UCSD-AML1 (cell line): ENCODE results near the gene MCF2L.
"Not testable (repeated sequence)": the region's sequence is repeated elsewhere in the genome, so short reads cannot be mapped to it uniquely, and the experiment has no call there.

Experiments
- DNase-seq: peaks from one replicate; lab custom pipeline; 2025; ENCODE audit not compliant: unreplicated experiment; lab: John Stamatoyannopoulos, UW

Gene MCF2L, protein sequence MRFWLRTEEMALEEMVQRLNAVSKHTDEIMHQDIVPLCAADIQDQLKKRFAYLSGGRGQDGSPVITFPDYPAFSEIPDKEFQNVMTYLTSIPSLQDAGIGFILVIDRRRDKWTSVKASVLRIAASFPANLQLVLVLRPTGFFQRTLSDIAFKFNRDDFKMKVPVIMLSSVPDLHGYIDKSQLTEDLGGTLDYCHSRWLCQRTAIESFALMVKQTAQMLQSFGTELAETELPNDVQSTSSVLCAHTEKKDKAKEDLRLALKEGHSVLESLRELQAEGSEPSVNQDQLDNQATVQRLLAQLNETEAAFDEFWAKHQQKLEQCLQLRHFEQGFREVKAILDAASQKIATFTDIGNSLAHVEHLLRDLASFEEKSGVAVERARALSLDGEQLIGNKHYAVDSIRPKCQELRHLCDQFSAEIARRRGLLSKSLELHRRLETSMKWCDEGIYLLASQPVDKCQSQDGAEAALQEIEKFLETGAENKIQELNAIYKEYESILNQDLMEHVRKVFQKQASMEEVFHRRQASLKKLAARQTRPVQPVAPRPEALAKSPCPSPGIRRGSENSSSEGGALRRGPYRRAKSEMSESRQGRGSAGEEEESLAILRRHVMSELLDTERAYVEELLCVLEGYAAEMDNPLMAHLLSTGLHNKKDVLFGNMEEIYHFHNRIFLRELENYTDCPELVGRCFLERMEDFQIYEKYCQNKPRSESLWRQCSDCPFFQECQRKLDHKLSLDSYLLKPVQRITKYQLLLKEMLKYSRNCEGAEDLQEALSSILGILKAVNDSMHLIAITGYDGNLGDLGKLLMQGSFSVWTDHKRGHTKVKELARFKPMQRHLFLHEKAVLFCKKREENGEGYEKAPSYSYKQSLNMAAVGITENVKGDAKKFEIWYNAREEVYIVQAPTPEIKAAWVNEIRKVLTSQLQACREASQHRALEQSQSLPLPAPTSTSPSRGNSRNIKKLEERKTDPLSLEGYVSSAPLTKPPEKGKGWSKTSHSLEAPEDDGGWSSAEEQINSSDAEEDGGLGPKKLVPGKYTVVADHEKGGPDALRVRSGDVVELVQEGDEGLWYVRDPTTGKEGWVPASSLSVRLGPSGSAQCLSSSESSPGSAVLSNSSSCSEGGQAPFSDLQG

DNA sequence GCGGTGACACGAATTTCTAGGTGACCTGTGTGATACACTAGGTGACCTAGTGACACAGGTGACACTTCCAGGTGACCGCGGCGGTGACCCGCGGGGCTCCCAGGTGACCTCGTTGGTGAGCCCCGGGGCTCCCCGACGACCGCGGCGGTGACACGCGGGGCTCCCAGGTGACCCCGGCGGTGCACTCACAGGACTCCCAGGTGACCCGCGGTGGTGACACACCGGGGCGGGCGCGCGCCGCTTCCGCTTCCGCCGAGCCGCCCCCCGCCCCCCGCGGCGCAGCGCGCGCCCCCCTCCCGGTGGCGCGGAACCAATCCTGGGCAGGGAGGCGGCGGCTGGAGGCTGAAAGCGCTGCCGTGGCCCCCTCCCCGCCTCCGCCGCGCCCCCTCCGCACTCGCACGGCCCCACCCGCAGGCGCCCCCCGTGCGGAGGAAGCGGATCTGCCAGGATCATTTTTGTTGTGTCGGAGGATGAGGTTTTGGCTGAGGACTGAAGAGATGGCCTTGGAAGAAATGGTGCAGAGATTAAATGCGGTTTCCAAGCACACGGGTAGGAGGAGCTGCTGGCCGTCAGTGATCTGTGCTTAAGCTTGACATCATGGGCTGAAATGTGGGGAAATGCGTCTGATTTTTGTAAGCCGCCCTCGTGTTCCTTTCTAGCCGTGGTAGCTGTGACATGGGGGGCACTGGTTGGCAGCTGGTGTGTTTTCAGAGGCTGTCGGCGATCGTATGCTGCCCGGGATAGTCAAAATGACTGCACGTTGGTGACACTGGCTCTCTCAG lies at the start of gene MCF2L:
MCF2L (plus strand) TSS at position 305 of the 782 bp plus-strand sequence; CDS start at position 471, 166 bp downstream.
- DNase-seq: no peak

DNA sequence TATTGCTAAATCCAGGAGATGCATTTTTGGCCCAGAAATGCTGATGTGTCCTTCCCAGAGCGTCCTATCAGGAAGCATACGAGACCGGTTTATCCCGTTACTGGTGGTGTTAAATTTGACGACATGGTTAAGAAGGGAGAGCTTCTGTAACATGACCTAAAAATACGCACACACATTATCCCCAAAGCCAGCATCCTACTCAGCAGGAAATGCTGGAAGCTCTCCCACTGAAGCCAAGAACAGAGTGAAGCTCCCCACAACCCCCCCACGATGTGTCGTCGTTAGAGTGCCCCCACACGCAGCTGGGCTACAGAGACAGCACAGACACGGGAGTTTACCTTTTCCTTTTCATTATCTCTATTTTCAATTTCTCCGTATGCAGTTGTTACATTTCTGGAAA lies 45.1 kb upstream of the MCF2L start:
- DNase-seq: no peak

DNA sequence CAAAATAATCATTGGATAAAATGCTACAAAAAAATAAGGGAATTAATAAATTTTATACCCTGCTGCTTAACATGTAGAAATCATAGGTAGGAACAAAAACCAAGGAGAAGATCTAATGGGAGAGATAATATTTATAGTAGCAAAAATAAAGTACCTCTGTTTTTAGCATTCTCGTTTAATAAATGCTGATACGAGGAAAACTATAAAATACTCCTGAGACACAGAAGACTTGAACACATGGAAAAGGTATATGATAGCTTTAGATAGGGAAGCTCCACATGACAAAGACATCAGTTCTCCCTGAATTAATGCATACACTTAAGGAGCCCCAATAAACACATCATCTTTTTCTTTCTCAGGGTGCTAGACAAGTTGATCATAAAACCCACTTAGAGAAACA lies 44.6 kb upstream of the MCF2L start:
- no peak for DNase-seq

DNA sequence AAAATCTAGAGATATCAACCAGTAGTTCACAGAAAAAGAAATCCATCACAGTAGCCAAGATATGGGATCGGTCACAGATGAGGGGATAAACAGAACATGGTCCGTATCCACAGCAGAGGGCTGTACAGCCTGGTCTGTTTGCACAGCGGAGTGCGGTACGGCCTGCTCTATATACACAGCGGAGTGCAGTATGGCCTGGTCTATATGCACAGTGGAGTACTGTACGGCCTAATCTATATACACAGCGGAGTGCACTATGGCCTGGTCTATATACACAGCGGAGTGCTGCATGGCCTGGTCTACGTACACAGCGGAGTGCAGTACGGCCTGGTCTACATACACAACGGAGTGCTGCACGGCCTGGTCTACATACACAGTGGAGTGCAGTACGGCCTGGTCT lies 43.0 kb upstream of the MCF2L start:
- no peak for DNase-seq

DNA sequence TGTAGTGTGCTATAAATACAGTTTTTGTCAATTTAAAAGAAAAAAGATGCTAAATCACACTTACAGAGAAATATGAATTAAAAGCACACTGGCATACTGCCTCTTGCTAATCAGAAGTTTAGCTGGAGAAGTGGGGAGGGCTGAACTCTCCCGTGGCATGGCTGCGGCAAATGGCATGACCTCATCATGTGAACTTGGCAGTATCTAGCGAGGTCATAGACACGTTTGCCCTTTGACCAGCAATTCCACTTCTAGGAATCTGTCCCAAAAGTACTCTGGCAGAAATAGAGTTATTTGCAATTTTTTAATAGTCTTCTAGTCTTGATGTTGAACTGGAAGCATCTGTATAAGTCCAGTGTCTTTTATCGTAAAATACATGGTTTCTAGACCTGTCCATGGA lies 42.0 kb upstream of the MCF2L start:
- DNase-seq: no peak

DNA sequence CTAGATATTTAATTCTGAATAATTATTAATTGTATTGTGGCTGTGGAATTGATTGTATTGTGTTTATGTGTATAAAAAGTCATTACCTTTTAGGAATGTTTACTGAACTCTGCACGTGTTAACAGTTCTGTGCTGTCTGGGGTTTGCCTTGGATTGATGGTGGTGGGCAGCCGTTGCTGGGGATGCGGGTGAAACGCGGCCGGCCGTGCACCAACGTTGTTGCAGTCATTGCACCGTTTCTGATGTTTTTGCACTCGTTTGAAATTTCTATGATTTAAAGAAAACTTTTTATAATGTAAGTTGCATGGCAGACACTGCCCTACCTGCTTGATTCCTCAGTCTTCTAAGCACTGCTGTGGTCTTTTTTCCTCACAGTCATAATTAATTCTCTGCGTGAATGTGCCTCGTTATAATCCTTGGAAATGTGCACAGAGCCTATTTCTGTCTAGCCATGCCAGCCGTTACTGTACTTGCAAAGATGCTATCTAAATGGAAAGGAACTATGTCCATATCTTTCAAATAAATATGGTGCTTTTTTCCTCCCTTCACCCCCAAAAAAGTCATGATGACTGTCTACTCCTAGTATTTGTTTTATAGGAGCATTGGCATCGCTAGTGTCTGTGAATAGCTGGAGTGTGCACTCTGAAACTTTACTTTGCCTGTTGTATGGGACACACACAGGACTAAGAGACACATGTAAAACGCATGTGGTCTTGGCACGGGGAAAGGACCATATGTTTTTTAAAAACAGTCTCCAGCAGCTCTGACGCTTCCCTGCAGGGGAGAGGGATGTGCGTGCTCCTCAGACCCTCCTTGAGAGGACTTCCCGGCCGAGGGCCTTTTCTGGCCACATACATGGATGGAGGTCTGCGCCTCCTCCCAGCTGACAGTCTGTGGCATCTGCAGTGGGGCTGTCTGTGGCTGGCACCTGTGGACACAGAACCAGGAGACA lies 40.7 kb upstream of the MCF2L start:
- DNase-seq: no peak

DNA sequence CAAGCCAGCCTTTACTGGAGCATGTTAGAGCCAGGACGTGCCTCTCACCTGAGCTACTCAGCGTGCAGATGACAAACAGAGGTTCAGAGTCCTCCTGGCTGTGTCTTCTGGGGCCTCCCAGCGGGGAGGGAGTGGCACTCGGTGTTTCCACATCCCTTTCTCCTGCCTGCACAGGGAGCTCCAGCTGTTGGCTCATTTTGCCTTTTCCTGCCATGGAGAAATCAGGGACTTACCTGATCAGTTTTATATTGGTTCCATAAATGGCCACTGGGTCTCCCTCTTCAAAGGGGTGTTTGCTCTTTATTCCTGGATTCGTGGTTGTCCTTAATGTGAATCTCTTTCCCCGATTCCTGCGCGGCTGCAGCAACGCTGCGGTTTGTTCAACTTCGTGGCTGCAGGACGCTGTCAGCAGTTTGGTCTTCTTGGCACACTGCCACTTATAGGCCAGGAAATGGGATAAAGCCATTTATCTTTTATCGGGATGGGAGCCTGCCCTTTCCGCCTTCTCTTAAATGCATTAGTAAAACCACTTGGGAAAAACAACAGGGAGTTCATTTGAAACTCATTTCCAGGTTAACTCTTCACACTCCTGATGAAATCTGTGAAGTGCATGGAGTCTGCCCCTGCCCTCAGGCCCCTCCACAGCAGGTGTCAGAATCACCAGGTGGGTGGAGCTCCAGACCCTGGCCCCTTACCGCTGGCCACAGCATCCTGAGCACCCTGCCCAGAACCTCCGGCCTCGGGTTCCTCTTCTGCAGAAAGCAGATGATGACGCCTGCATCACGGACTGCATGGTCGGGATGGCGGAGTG lies 39.8 kb upstream of the MCF2L start:
- peak; percentile 80 for DNase-seq

DNA sequence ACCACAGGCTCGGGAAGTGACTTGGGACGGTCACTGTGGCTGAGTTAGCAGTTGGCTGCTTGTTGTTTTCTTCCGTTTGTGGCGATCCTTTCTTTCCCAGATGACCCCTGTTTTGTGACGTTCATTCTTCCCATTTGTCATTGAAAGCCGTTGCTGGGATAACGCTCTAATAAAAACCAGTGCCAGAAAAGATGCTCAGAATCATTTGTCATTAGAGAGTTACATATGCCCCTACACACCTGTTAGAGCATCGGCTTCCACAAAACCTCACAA lies 39.3 kb upstream of the MCF2L start:
- no peak for DNase-seq

DNA sequence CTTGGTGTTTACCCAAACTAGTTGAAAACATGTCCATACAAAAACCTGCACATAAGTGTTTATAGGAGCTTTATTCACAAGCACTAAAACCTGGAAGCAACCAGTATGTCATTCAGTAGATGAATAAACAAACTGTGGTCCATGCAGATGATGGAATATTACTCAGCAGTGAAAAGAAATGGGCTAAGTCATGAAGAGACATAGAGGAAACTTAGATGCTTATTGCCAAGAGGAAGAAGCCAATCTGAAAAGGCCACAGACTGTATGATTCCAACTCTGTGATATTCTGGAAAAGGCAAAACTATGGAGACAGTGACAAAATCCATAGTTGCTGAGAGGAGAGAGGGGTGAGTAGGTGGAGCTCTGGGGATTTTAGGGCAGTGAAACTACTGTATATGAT lies 38.8 kb upstream of the MCF2L start:
- no peak for DNase-seq

DNA sequence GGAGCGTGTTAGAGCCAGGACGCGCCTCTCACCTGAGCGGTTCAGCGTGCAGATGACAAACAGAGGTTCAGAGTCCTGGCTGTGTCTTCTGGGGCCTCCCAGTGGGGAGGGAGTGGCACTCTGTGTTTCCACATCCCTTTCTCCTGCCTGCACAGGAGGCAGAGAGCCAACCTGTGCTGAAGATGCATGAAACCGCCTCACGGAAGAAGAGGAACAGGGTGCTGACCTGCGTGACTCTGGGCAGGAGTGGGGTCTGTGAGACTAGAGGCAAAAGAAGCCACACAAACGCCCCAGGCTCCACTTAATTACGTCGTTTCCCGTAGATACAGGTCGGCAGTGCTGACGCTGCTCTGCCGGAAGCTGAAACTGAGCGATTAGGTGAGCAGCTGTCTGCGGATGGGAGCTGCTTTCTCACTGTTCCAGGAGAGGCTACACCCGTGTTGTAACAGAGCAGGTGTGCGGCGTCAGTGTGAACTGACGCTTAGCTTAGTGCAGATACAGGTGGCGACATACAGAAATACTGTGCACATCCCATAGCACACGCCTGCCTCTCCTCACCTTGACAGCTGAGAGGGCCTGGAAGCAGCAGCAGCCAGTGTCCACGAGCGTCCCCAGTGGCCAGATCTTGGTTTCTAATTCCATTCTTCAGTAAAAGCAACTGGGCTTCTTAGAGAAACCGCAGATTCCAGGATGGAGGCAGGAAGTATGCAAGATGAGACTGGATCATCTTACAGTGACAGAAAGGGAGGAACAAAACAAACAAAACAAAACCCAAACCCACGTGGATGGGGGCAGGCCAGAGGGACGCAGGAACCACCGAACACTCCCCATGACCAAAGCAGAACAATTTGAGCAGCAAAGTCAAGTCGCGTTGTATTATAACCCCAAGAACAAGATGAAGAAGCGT lies 37.7 kb upstream of the MCF2L start:
- DNase-seq: no peak

DNA sequence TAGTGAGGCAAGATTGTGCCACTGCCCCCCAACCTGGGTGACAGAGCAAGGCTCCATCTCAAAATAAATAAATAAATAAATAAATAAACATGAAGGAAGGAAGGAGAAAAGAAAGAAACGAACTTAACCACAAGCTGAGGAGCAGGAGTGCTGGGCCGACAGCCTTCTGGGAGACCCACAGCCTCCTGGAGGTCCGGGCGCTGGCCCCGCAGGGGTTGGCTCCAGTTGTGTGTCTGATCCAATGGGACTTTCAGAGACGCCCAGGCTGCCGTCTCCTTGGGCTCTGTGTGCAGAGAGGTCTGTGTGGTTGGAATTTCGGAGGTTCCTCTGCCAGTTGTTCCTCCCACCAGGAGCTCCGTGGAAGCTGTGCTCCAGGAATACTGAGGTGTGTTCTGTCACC lies 36.0 kb upstream of the MCF2L start:
- DNase-seq: no peak

DNA sequence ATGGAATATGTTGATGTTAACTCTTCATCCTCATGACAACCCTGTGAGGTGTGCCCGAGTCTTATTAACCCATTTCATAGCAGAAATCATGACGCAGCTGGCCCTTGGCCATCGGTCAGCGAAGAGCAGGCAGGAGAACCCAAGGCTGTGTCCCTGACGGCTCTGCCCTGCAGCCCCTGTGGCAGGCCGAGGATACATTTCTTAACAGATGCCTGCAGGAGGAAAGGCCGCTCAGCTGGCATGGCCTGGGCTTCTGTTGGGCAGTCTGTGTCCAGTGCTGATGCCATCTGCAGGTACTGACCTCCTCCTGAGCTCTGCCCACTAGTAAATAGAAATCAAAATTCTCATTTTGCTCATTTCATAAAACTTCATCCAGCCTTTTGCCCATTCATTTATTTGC lies 35.4 kb upstream of the MCF2L start:
- no peak for DNase-seq

DNA sequence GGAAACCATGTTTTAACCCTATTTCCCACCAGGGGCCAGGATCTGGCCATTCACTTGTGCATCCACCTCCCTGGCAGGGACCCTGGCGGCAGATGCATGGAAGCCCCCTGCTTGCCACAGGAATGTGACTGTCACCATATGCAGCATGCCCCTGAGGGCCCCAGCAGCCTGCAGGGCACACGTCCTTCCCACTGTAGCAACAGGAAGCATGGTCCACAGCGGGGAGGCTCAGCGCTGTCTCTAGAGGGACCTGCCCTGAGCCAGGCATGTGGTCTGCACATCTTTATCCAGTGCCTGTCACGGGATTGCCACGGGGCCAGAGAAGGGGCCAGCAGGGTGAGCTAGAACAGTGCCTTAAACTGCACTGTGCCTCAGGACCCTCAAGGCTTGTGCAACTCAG lies 34.9 kb upstream of the MCF2L start:
- DNase-seq: no peak

DNA sequence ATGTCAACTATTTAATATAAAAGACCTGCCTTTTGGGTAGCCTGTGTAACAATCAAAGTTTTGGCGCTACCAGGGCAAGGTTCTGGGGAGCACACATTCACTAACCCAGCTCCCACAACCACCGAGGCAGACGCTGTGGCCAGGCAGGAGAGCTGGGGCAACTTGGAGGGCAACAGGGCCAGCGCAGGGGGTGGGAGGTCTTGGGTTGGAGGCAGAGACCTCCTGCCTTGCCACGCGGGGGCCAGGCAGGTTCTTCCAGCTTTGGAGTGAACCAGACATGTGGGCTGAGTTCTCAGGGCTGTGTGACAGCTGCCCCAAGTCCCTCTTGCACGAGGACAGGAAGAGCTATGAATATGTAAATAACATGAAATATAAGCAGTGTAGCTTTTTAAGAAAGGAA lies 30.3 kb upstream of the MCF2L start:
- no peak for DNase-seq

DNA sequence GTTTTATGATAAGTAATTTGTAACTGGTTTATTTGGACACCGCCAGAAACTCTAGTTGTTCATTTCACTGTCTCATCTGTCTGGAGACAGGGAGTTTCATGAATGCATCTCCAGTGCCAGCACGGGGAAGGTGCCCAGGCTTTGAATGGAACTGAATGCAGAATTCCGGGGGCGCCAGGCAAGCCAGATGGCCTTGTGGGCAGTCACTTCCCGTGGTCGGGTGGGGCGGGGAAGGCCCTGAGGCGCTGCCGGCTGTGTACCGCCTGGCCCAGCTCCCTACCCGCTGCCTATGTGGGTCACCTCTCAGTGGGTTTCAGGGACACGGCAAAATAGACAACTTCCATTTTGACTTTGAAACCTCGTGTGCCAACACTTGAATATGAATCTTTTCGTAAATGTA lies 28.8 kb upstream of the MCF2L start:
- no peak for DNase-seq

DNA sequence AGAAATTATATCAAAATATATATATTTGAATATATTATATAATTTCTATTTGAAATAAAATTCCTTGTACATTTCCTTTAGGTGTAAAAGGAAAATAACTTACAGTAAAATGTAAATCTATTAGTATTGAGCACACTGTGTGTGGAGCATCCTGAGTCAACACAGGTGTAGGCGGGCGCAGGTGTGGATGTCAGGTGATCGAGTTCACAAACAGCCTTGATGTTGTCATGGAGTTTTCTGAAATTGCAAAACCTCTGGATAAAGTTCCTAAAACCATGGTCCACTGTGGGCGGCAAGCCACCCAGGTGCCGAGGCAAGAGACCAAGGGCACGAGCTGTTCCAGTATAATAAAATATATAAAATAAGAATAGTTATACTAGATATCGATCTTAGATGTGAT lies 27.7 kb upstream of the MCF2L start:
- no peak for DNase-seq

DNA sequence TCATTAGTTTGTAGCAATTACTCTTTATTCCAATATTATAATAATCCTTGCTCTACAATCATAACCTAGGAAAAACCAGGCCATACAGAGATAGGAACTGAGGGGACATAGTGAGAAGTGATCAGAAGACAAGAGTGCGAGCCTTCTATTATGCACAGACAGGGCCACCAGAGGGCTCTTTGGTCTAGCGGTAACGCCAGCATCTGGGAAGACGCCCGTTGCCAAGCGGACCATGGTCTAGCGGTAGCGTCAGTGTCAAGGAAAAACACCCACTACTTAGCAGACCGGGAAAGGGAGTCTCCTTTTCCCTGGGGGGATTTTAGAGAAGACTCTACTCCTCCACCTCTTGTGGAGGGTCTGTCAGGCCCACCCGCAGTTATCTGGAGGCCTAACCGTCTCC lies 27.2 kb upstream of the MCF2L start:
- DNase-seq: not testable (repeated sequence)

DNA sequence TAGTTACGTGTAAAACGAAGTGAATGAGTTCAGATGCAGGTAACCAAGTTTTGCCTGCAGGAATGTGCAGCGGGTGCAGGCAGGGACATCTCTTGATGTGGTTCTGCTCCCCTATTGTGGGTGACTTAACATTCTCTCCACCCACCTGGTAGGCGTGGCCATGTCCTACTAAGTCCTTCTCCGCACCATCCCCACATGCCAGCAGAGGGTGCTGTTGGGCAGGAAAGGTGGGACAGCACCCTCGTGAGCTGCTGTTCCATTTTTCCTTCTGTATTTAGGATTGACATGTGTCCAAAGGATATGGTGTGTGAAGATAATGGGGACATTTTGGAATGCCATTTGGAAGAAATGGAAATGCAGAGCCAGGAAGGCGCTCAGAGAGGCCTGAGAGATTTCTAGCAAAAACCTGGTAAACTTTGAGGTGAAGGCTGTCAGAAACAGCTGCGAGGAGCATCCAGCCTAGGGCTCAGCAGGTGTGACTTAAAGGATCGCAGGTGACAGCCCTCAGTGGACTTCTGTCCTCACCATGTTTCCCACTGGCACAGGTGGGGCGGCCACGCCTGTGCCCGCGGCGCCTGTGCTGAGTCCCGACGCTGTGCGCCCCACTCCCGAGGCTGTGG lies 26.2 kb upstream of the MCF2L start:
- peak; percentile 89 for DNase-seq
